ENCODE data around the gene SEC14L2. TPM values are rescaled to one million over a fixed set of nuclear protein-coding genes. Genes with fewer than 3 reads are reported as not detected.

Gene SEC14L2
- total and polyA plus RNA-seq, 2 experiments from 2014 or later: 23.3 to 41.9 TPM

- no peaks in the 10 kb centered on the region for H4K20me1 ChIP-seq (ENCODE audit: insufficient read depth)
- no peak for TF ChIP-seq EZH2phosphoT487 (IDR thresholded peaks at IDR 0.05; ENCODE audit: insufficient read depth, low read depth)
- TF ChIP-seq EZH2 (IDR thresholded peaks at IDR 0.05; ENCODE audit: insufficient read depth, poor library complexity, severe bottlenecking): no peak
- in situ Hi-C loops (cut with MboI): no loop called here
- H3K4me3 ChIP-seq: peak overlapping the region; percentile 85
- peak overlapping the region; percentile 96 for H2AFZ ChIP-seq
- DNase-seq: no peak
- H3K79me2 ChIP-seq (ENCODE audit: insufficient read depth): peaks cover 38% of the 10 kb centered on the region
- peak overlapping the region; percentile 99 for H3K4me2 ChIP-seq (ENCODE audit: unreplicated experiment)
- H3K4me1 ChIP-seq (ENCODE audit: insufficient read depth): peaks cover 17% of the 10 kb centered on the region; the same call in 1 of the 2 replicates
- no peaks in the 10 kb centered on the region for H3K9me2 ChIP-seq (ENCODE audit: insufficient read depth)
- no peaks in the 10 kb centered on the region for H3K27me3 ChIP-seq (replicated peaks; ENCODE audit: insufficient read depth)
- peaks cover 1% of the 10 kb centered on the region; the same call in 1 of the 2 replicates for H3K36me3 ChIP-seq (ENCODE audit: low read depth)
- no peaks in the 10 kb centered on the region for H3K9me3 ChIP-seq (ENCODE audit: low read depth)
- no peak overlapping the region for H3K27ac ChIP-seq
- 59 to 66% methylated on average over 21 to 22 of the region's 22 CpGs for WGBS, 2 experiments (ENCODE audit: low coverage in 1 of 2, low lambda C conversion rate in 2 of 2, missing lambda C conversion rate in 2 of 2)
- H3F3A ChIP-seq (ENCODE audit: insufficient read depth): no peaks in the 10 kb centered on the region
- peak overlapping the region; percentile 90 for H3K9ac ChIP-seq
These were observed 39.1 kb upstream of the SEC14L2 start for GRCh38 chr22:30357650-30358215.

DNA sequence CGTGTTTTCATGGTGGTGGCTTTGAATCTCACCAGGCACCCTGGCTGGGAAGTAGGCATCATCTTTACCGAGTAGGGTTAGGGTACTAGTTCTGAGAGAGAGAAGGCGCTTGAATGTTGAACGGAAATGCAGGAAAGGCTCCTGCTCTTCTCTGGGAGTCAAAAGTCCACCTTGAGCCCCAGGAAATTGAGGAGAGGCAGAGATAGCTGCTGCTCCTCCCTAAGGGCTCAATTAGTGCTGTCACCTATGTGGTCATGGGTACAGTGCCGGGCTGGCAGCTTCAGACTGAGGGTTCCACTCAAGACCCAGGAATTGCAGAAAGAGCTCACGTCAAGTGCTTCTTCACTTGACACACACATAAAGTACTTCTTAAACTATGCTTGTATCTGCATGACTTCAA is 38.3 kb upstream of the SEC14L2 start:
- Histone ChIP-seq H3K9me3 (ENCODE audit: low read depth) (no peaks in the 10 kb centered on the region), H4K20me1 (ENCODE audit: insufficient read depth) (no peaks in the 10 kb centered on the region), H3K36me3 (ENCODE audit: low read depth) (no peaks in the 10 kb centered on the region), H3K4me3 (no peak overlapping the region), H2AFZ (no peak overlapping the region), H3F3A (ENCODE audit: insufficient read depth) (no peaks in the 10 kb centered on the region), H3K27me3 (replicated peaks; ENCODE audit: insufficient read depth) (no peaks in the 10 kb centered on the region), H3K79me2 (ENCODE audit: insufficient read depth) (peaks cover 30% of the 10 kb centered on the region), H3K4me1 (ENCODE audit: insufficient read depth) (peaks cover 17% of the 10 kb centered on the region; the same call in 1 of the 2 replicates), H3K9me2 (ENCODE audit: insufficient read depth) (no peaks in the 10 kb centered on the region), H3K27ac (no peak overlapping the region), H3K4me2 (ENCODE audit: unreplicated experiment) (no peak overlapping the region), H3K9ac (no peak overlapping the region)
- no peak for DNase-seq
- 93 to 94% methylated on average over 6 of the region's 6 CpGs for WGBS, 2 experiments (ENCODE audit: low coverage in 1 of 2, low lambda C conversion rate in 2 of 2, missing lambda C conversion rate in 2 of 2)
- in situ Hi-C loops (cut with MboI): no loop called here
- no peak for TF ChIP-seq EZH2phosphoT487 (IDR thresholded peaks at IDR 0.05; ENCODE audit: insufficient read depth, low read depth)
- no peak for TF ChIP-seq EZH2 (IDR thresholded peaks at IDR 0.05; ENCODE audit: insufficient read depth, poor library complexity, severe bottlenecking)

DNA sequence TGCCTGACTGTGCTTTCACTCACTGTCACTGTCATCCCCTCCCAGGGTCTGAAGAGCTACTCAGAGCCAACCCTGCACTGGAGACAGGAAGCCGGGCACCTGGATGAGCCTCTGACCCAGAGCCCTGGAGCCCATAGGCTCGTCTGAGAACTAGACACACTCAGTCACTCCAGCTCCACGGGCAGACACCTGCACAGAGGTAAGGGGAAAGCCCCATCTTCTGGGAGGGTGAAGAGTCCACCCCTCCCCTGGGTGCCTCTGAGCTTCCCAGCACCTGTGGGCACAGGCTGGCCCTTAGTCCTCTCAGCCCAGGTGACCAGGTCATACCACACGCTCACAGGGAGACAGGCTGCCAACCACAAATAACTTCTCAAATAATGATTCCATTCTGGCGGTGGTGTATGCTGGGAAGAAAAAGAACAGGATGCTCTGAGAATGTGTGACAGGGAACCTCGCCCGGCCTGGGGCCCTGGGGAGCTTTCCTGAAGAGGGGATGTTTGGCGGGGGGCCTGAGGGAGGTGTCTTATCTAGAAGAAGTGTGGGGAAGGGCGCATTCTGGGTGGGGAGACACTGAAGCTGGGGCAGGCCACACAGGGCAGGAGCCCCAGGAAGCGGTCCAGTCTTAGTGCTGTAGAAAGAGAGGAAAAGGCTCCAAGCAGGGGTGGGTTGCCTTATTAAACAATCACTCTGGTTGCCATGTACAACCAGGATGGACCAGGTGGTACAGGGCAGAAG is 34.7 kb upstream of the SEC14L2 start:
- no peaks in the 10 kb centered on the region for H3K9me3 ChIP-seq (ENCODE audit: low read depth)
- no peaks in the 10 kb centered on the region for H3F3A ChIP-seq (ENCODE audit: insufficient read depth)
- TF ChIP-seq EZH2 (IDR thresholded peaks at IDR 0.05; ENCODE audit: insufficient read depth, poor library complexity, severe bottlenecking) (no peak), EZH2phosphoT487 (IDR thresholded peaks at IDR 0.05; ENCODE audit: insufficient read depth, low read depth) (no peak)
- no peak overlapping the region for H2AFZ ChIP-seq
- no peak overlapping the region for H3K9ac ChIP-seq
- no peaks in the 10 kb centered on the region for H3K36me3 ChIP-seq (ENCODE audit: low read depth)
- no peak overlapping the region for H3K4me2 ChIP-seq (ENCODE audit: unreplicated experiment)
- no peaks in the 10 kb centered on the region for H3K9me2 ChIP-seq (ENCODE audit: insufficient read depth)
- H3K4me3 ChIP-seq: no peak overlapping the region
- H4K20me1 ChIP-seq (ENCODE audit: insufficient read depth): no peaks in the 10 kb centered on the region
- in situ Hi-C loops (cut with MboI): no loop called here
- no peak overlapping the region for H3K27ac ChIP-seq
- no peaks in the 10 kb centered on the region for H3K27me3 ChIP-seq (replicated peaks; ENCODE audit: insufficient read depth)
- no peaks in the 10 kb centered on the region for H3K4me1 ChIP-seq (ENCODE audit: insufficient read depth)
- DNase-seq: no peak
- 92 to 94% methylated on average over 9 to 10 of the region's 10 CpGs for WGBS, 2 experiments (ENCODE audit: low coverage in 1 of 2, low lambda C conversion rate in 2 of 2, missing lambda C conversion rate in 2 of 2)
- no peaks in the 10 kb centered on the region for H3K79me2 ChIP-seq (ENCODE audit: insufficient read depth)

DNA sequence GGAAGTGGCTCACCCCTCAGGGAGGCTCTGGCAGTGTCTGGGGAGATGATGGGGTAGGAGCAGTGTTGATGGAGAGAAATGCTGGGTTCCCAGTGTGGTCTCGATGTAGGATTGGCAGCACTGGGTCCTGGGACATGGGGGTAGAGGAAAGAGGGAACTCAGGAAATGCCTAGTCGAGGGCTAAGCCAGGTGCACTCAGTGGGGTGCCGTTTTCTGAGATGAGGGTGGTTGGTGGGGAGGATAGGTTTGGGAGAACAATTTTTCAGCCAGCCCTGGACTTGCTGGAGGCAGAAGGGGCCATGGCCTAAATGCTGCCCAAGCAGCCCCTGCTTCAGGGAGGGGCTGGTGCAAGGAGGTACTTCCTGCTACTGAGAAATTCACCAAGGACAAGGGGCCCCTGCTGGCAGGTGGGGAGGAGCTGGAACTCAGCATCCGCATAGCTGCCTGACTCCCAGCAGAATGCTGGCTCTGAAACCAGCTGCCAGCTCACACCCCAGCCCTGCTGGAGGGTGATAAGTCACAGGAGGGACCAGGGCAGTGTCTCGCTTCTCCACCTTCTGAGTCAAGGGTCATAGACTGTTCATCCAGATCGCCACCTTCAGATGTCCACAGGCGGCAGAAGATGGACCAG is 34.1 kb upstream of the SEC14L2 start:
- TF ChIP-seq EZH2 (IDR thresholded peaks at IDR 0.05; ENCODE audit: insufficient read depth, poor library complexity, severe bottlenecking) (no peak), EZH2phosphoT487 (IDR thresholded peaks at IDR 0.05; ENCODE audit: insufficient read depth, low read depth) (no peak)
- no peaks in the 10 kb centered on the region for H3K9me3 ChIP-seq (ENCODE audit: low read depth)
- no peak overlapping the region for H3K27ac ChIP-seq
- H4K20me1 ChIP-seq (ENCODE audit: insufficient read depth): no peaks in the 10 kb centered on the region
- in situ Hi-C loops (cut with MboI): no loop called here
- no peak overlapping the region for H3K4me3 ChIP-seq
- no peak overlapping the region for H3K9ac ChIP-seq
- H3K36me3 ChIP-seq (ENCODE audit: low read depth): no peaks in the 10 kb centered on the region
- DNase-seq: no peak
- H3K4me2 ChIP-seq (ENCODE audit: unreplicated experiment): no peak overlapping the region
- H2AFZ ChIP-seq: no peak overlapping the region
- no peaks in the 10 kb centered on the region for H3F3A ChIP-seq (ENCODE audit: insufficient read depth)
- no peaks in the 10 kb centered on the region for H3K79me2 ChIP-seq (ENCODE audit: insufficient read depth)
- H3K4me1 ChIP-seq (ENCODE audit: insufficient read depth): no peaks in the 10 kb centered on the region
- H3K27me3 ChIP-seq (replicated peaks; ENCODE audit: insufficient read depth): no peaks in the 10 kb centered on the region
- no peaks in the 10 kb centered on the region for H3K9me2 ChIP-seq (ENCODE audit: insufficient read depth)
- WGBS, 2 experiments (ENCODE audit: low coverage in 1 of 2, low lambda C conversion rate in 2 of 2, missing lambda C conversion rate in 2 of 2): 73 to 76% methylated on average over 7 of the region's 7 CpGs
